GM19240 (cell line): Measurements from ENCODE around the gene SLC25A36.
"Not testable (repeated sequence)": the region's sequence is repeated elsewhere in the genome, so short reads cannot be mapped to it uniquely, and the experiment has no call there.

ENCODE experiments used
- DNase-seq: peaks from one replicate; pipeline ENCODE4 v3.0.0; 2011; ENCODE audit warnings: low spot score; ENCODE audit not compliant: insufficient read length

Gene SLC25A36

GRCh38 chr3:140994316-140994715, 52.7 kb downstream of the SLC25A36 start:
- no peak for DNase-seq

GRCh38 chr3:140994861-140995260, 53.2 kb downstream of the SLC25A36 start:
- DNase-seq: not testable (repeated sequence)

- no peak for DNase-seq
These were observed 54.2 kb downstream of the SLC25A36 start for GRCh38 chr3:140995881-140996280.

GRCh38 chr3:141000027-141000663, 58.5 kb downstream of the SLC25A36 start:
- DNase-seq: peak; percentile 12

GRCh38 chr3:141000686-141001085, 59.0 kb downstream of the SLC25A36 start:
- DNase-seq: no peak

GRCh38 chr3:141006344-141006743, 64.7 kb downstream of the SLC25A36 start:
- DNase-seq: no peak

- DNase-seq: no peak
These were observed 67.9 kb downstream of the SLC25A36 start for GRCh38 chr3:141009496-141009895.

- DNase-seq: peak; percentile 35
These were observed 69.8 kb downstream of the SLC25A36 start for GRCh38 chr3:141011232-141011996.

- no peak for DNase-seq
These were observed 70.3 kb downstream of the SLC25A36 start for GRCh38 chr3:141011997-141012262.

GRCh38 chr3:141012571-141012970, 70.9 kb downstream of the SLC25A36 start:
- DNase-seq: no peak

GRCh38 chr3:141015481-141015880, 73.8 kb downstream of the SLC25A36 start:
- no peak for DNase-seq

GRCh38 chr3:141017366-141018322, 76.0 kb downstream of the SLC25A36 start:
- not testable (repeated sequence) for DNase-seq

GRCh38 chr3:141019244-141019643, 77.6 kb downstream of the SLC25A36 start:
- no peak for DNase-seq

- no peak for DNase-seq
These were observed 78.7 kb downstream of the SLC25A36 start for GRCh38 chr3:141020143-141020830.

- no peak for DNase-seq
These were observed 79.6 kb downstream of the SLC25A36 start for GRCh38 chr3:141021261-141021660.
